RWPE1 (cell line): ENCODE data around the gene HRCT1.

Source experiments
- CTCF ChIA-PET: fragments of 350-600 bp; sonication (Branson Sonifier 250); formaldehyde crosslinking; extraction: SDS; loops from one replicate; lab custom pipeline; 2021; lab: Yijun Ruan, JAX
- POLR2A ChIA-PET: fragments of 400-600 bp; formaldehyde crosslinking; extraction: SDS; loops from one replicate; lab custom pipeline; 2020; ENCODE audit warnings: antibody characterized with exemption; ENCODE audit not compliant: low non-redundant PET; lab: Yijun Ruan, JAX
- DNase-seq: peaks from one replicate; pipeline ENCODE4 v3.0.0; 2012; ENCODE audit warnings: low spot score
- H3K27ac ChIP-seq: fragments of 450-650 bp; 2 replicates; pipeline ENCODE4 v1.5.1; 2017
- CTCF ChIP-seq: fragments of 450-650 bp; conservative IDR thresholded peaks from 2 replicates; pipeline ENCODE4 v1.5.1; 2017; ENCODE audit warnings: low read depth, mild to moderate bottlenecking

The HRCT1 gene

GRCh38 chr9:35905912-35906679 lies at the start of gene HRCT1:
HRCT1 (plus strand) TSS chr9:35906202; CDS start chr9:35906288, 86 bp downstream.
- CTCF ChIA-PET: interaction anchor here (0.6 to 2.2 kb wide), 7 partner anchors 18 to 118 kb away, joined by 3 to 12 read pairs (median 4); no protein-coding TSS in a partner anchor
- POLR2A ChIA-PET: interaction anchor here (0.6 kb wide), 1 partner anchor 117 kb away, joined by 3 read pairs; no protein-coding TSS in a partner anchor
- DNase-seq: peak; percentile 88
- no peak for TF ChIP-seq CTCF
- peak within 1 kb of the TSS; percentile 100 for H3K27ac ChIP-seq

GRCh38 chr9:35856206-35856605 lies 49.8 kb upstream of the HRCT1 start:
- POLR2A ChIA-PET: no interaction called here
- CTCF ChIA-PET: interaction anchor here (0.6 to 1.2 kb wide), 2 partner anchors 26 to 45 kb away, joined by 5 to 7 read pairs; no protein-coding TSS in a partner anchor

GRCh38 chr9:35856882-35857281 lies 49.1 kb upstream of the HRCT1 start:
- no peak for TF ChIP-seq CTCF
- CTCF ChIA-PET: interaction anchor here (0.8 kb wide), 1 partner anchor 89 kb away, joined by 3 read pairs; no protein-coding TSS in a partner anchor
- no peak overlapping the region for H3K27ac ChIP-seq
- POLR2A ChIA-PET: interaction anchor here (0.6 kb wide), 1 partner anchor 381 kb away, joined by 3 read pairs; no protein-coding TSS in a partner anchor
- no peak for DNase-seq

More at GRCh38 chr9:35856206-35856605, 49.8 kb upstream of the HRCT1 start:
- no peak overlapping the region for H3K27ac ChIP-seq
- no peak for TF ChIP-seq CTCF
- DNase-seq: no peak

GRCh38 chr9:35858458-35858857 lies 47.5 kb upstream of the HRCT1 start:
- ChIA-PET CTCF (interaction anchor here (0.7 to 1.1 kb wide), 2 partner anchors 20 to 49 kb away, joined by 3 read pairs; no protein-coding TSS in a partner anchor), POLR2A (no interaction called here)
- no peak for DNase-seq

GRCh38 chr9:35859310-35859989 lies 46.6 kb upstream of the HRCT1 start:
- TF ChIP-seq CTCF: no peak
- POLR2A ChIA-PET: no interaction called here
- no peak overlapping the region for H3K27ac ChIP-seq
- CTCF ChIA-PET: interaction anchor here (0.5 to 0.7 kb wide), 3 partner anchors 16 to 992 kb away, joined by 3 to 4 read pairs (median 4); no protein-coding TSS in a partner anchor
- no peak for DNase-seq

More at GRCh38 chr9:35858458-35858857, 47.5 kb upstream of the HRCT1 start:
- TF ChIP-seq CTCF: no peak
- H3K27ac ChIP-seq: no peak overlapping the region

- ChIA-PET CTCF (interaction anchor here (0.6 to 0.7 kb wide), 2 partner anchors 16 to 29 kb away, joined by 4 read pairs; no protein-coding TSS in a partner anchor), POLR2A (no interaction called here)
- TF ChIP-seq CTCF: no peak
These were observed 46.0 kb upstream of the HRCT1 start for GRCh38 chr9:35859990-35860339.

More at GRCh38 chr9:35859990-35860339, 46.0 kb upstream of the HRCT1 start:
- DNase-seq: no peak
- no peak overlapping the region for H3K27ac ChIP-seq
